ENCODE measurements around the gene RNF14.

RNF14 gene

GRCh38 chr5:141934099-141934844 lies 34.6 kb upstream of the RNF14 start:
- Histone ChIP-seq H3K4me3 (ENCODE audit: low read length) (no peak overlapping the region), H3K27ac (ENCODE audit: low read length) (no peak overlapping the region), H3K9ac (ENCODE audit: low read length) (no peak overlapping the region), H3K4me1 (ENCODE audit: control insufficient read depth, low read depth, low read length) (no peaks in the 10 kb centered on the region), H3K9me3 (ENCODE audit: control insufficient read depth, low read depth, low read length) (no peaks in the 10 kb centered on the region), H3K27me3 (ENCODE audit: control insufficient read depth, insufficient read depth, low read length) (no peaks in the 10 kb centered on the region), H3K36me3 (ENCODE audit: control insufficient read depth, low read depth, low read length) (peaks cover 87% of the 10 kb centered on the region)

- no peak overlapping the region for H3K4me3 ChIP-seq (ENCODE audit: low read length)
- no peak overlapping the region for H3K27ac ChIP-seq (ENCODE audit: low read length)
- H3K27me3 ChIP-seq (ENCODE audit: control insufficient read depth, insufficient read depth, low read length) = no peaks in the 10 kb centered on the region
- no peaks in the 10 kb centered on the region for H3K9me3 ChIP-seq (ENCODE audit: control insufficient read depth, low read depth, low read length)
- H3K36me3 ChIP-seq (ENCODE audit: control insufficient read depth, low read depth, low read length) = peaks cover 86% of the 10 kb centered on the region
- H3K9ac ChIP-seq (ENCODE audit: low read length) = no peak overlapping the region
- H3K4me1 ChIP-seq (ENCODE audit: control insufficient read depth, low read depth, low read length) = no peaks in the 10 kb centered on the region
These were observed 33.4 kb upstream of the RNF14 start for GRCh38 chr5:141935538-141935937.

GRCh38 chr5:141940695-141941271 lies 28.1 kb upstream of the RNF14 start:
- peaks cover 42% of the 10 kb centered on the region for H3K36me3 ChIP-seq (ENCODE audit: control insufficient read depth, low read depth, low read length)
- no peaks in the 10 kb centered on the region for H3K9me3 ChIP-seq (ENCODE audit: control insufficient read depth, low read depth, low read length)
- no peak overlapping the region for H3K27ac ChIP-seq (ENCODE audit: low read length)
- no peak overlapping the region for H3K4me3 ChIP-seq (ENCODE audit: low read length)
- H3K9ac ChIP-seq (ENCODE audit: low read length) = no peak overlapping the region
- peaks cover 9% of the 10 kb centered on the region for H3K4me1 ChIP-seq (ENCODE audit: control insufficient read depth, low read depth, low read length)
- no peaks in the 10 kb centered on the region for H3K27me3 ChIP-seq (ENCODE audit: control insufficient read depth, insufficient read depth, low read length)

DNA sequence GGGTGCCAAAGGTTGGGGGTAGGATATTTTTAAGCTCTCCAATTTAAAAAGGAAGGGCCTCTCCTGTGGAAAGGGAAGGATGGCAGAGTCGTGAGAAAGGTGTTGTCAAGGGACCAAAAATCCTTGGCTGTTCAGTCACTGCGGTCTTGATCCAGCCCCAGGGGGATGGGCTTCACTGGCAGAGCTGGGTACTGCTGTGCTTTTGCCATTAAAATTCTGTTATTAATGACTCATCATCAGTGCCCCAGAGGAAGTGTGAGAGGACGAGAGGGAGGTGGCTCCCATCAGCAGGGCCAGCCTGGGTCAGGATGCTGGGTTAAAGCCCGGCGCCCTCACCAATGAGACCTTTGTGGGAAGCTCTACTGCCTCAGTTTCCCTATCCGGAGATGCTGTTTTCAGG lies 27.6 kb upstream of the RNF14 start:
- Histone ChIP-seq H3K9me3 (ENCODE audit: control insufficient read depth, low read depth, low read length) (no peaks in the 10 kb centered on the region), H3K27me3 (ENCODE audit: control insufficient read depth, insufficient read depth, low read length) (no peaks in the 10 kb centered on the region), H3K4me1 (ENCODE audit: control insufficient read depth, low read depth, low read length) (peaks cover 14% of the 10 kb centered on the region), H3K36me3 (ENCODE audit: control insufficient read depth, low read depth, low read length) (peaks cover 37% of the 10 kb centered on the region), H3K9ac (ENCODE audit: low read length) (no peak overlapping the region), H3K27ac (ENCODE audit: low read length) (no peak overlapping the region), H3K4me3 (ENCODE audit: low read length) (no peak overlapping the region)

GRCh38 chr5:141941779-141942178 lies 27.1 kb upstream of the RNF14 start:
- peaks cover 32% of the 10 kb centered on the region for H3K36me3 ChIP-seq (ENCODE audit: control insufficient read depth, low read depth, low read length)
- H3K9me3 ChIP-seq (ENCODE audit: control insufficient read depth, low read depth, low read length) = no peaks in the 10 kb centered on the region
- H3K4me3 ChIP-seq (ENCODE audit: low read length) = no peak overlapping the region
- H3K27ac ChIP-seq (ENCODE audit: low read length) = no peak overlapping the region
- peaks cover 14% of the 10 kb centered on the region for H3K4me1 ChIP-seq (ENCODE audit: control insufficient read depth, low read depth, low read length)
- H3K9ac ChIP-seq (ENCODE audit: low read length) = no peak overlapping the region
- no peaks in the 10 kb centered on the region for H3K27me3 ChIP-seq (ENCODE audit: control insufficient read depth, insufficient read depth, low read length)

- H3K27ac ChIP-seq (ENCODE audit: low read length) = no peak overlapping the region
- no peaks in the 10 kb centered on the region for H3K9me3 ChIP-seq (ENCODE audit: control insufficient read depth, low read depth, low read length)
- peaks cover 27% of the 10 kb centered on the region for H3K36me3 ChIP-seq (ENCODE audit: control insufficient read depth, low read depth, low read length)
- H3K9ac ChIP-seq (ENCODE audit: low read length) = no peak overlapping the region
- H3K27me3 ChIP-seq (ENCODE audit: control insufficient read depth, insufficient read depth, low read length) = no peaks in the 10 kb centered on the region
- H3K4me3 ChIP-seq (ENCODE audit: low read length) = no peak overlapping the region
- peaks cover 14% of the 10 kb centered on the region for H3K4me1 ChIP-seq (ENCODE audit: control insufficient read depth, low read depth, low read length)
These were observed 26.6 kb upstream of the RNF14 start for GRCh38 chr5:141942185-141942857.

- H3K9ac ChIP-seq (ENCODE audit: low read length) = no peak overlapping the region
- no peak overlapping the region for H3K4me3 ChIP-seq (ENCODE audit: low read length)
- no peak overlapping the region for H3K27ac ChIP-seq (ENCODE audit: low read length)
- H3K4me1 ChIP-seq (ENCODE audit: control insufficient read depth, low read depth, low read length) = peaks cover 14% of the 10 kb centered on the region
- peaks cover 15% of the 10 kb centered on the region for H3K36me3 ChIP-seq (ENCODE audit: control insufficient read depth, low read depth, low read length)
- H3K27me3 ChIP-seq (ENCODE audit: control insufficient read depth, insufficient read depth, low read length) = no peaks in the 10 kb centered on the region
- no peaks in the 10 kb centered on the region for H3K9me3 ChIP-seq (ENCODE audit: control insufficient read depth, low read depth, low read length)
These were observed 24.8 kb upstream of the RNF14 start for GRCh38 chr5:141944076-141944475.

GRCh38 chr5:141945511-141946051 lies 23.3 kb upstream of the RNF14 start:
- peaks cover 1% of the 10 kb centered on the region for H3K36me3 ChIP-seq (ENCODE audit: control insufficient read depth, low read depth, low read length)
- no peaks in the 10 kb centered on the region for H3K9me3 ChIP-seq (ENCODE audit: control insufficient read depth, low read depth, low read length)
- no peaks in the 10 kb centered on the region for H3K27me3 ChIP-seq (ENCODE audit: control insufficient read depth, insufficient read depth, low read length)
- H3K4me3 ChIP-seq (ENCODE audit: low read length) = no peak overlapping the region
- peaks cover 14% of the 10 kb centered on the region for H3K4me1 ChIP-seq (ENCODE audit: control insufficient read depth, low read depth, low read length)
- H3K27ac ChIP-seq (ENCODE audit: low read length) = no peak overlapping the region
- H3K9ac ChIP-seq (ENCODE audit: low read length) = no peak overlapping the region

DNA sequence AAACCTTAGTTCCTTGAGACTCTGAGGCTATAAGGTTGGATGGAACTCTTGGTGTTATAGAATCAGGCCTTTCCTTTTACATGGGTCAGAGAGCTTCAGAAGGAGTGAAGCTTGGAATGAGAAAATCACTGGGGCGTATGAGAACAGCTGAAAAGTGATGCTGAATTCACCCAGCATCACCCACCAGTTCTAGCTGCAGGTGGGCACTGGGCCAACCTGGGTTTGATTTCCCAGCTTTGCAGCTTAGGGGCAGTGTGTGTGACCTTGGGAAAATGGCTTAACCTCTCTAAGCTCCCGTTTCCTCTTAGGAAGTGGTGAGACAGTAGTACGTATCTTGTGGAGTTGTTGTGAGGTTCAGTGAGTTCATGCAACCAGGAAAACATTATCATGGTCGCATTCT lies 21.6 kb upstream of the RNF14 start:
- Histone ChIP-seq H3K4me1 (ENCODE audit: control insufficient read depth, low read depth, low read length) (peaks cover 19% of the 10 kb centered on the region), H3K9me3 (ENCODE audit: control insufficient read depth, low read depth, low read length) (no peaks in the 10 kb centered on the region), H3K27ac (ENCODE audit: low read length) (no peak overlapping the region), H3K9ac (ENCODE audit: low read length) (no peak overlapping the region), H3K36me3 (ENCODE audit: control insufficient read depth, low read depth, low read length) (no peaks in the 10 kb centered on the region), H3K4me3 (ENCODE audit: low read length) (no peak overlapping the region), H3K27me3 (ENCODE audit: control insufficient read depth, insufficient read depth, low read length) (no peaks in the 10 kb centered on the region)

DNA sequence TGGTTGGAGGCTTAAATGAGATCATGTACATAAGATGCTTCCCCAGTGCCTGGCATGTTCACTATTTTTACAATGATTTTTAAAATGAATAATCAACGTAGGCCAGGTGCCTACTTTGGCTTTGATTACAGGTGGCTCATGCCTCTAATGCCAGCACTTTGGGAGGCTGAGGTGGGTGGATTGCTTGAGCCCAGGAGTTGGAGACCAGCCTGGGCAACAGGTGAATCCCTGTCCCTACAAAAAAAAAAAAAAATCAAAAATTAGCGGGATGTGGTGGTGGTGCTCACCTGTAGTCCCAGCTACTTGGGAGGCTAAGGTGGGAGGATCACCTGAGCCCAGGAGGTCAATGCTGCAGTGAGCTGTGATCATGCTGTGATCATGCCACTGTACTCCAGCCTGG lies 20.1 kb upstream of the RNF14 start:
- Histone ChIP-seq H3K36me3 (ENCODE audit: control insufficient read depth, low read depth, low read length) (no peaks in the 10 kb centered on the region), H3K4me3 (ENCODE audit: low read length) (no peak overlapping the region), H3K27ac (ENCODE audit: low read length) (no peak overlapping the region), H3K27me3 (ENCODE audit: control insufficient read depth, insufficient read depth, low read length) (no peaks in the 10 kb centered on the region), H3K9me3 (ENCODE audit: control insufficient read depth, low read depth, low read length) (no peaks in the 10 kb centered on the region), H3K4me1 (ENCODE audit: control insufficient read depth, low read depth, low read length) (peaks cover 19% of the 10 kb centered on the region), H3K9ac (ENCODE audit: low read length) (no peak overlapping the region)

- no peak overlapping the region for H3K4me3 ChIP-seq (ENCODE audit: low read length)
- no peaks in the 10 kb centered on the region for H3K9me3 ChIP-seq (ENCODE audit: control insufficient read depth, low read depth, low read length)
- peaks cover 19% of the 10 kb centered on the region for H3K4me1 ChIP-seq (ENCODE audit: control insufficient read depth, low read depth, low read length)
- H3K27ac ChIP-seq (ENCODE audit: low read length) = no peak overlapping the region
- no peaks in the 10 kb centered on the region for H3K36me3 ChIP-seq (ENCODE audit: control insufficient read depth, low read depth, low read length)
- H3K9ac ChIP-seq (ENCODE audit: low read length) = no peak overlapping the region
- H3K27me3 ChIP-seq (ENCODE audit: control insufficient read depth, insufficient read depth, low read length) = no peaks in the 10 kb centered on the region
These were observed 19.4 kb upstream of the RNF14 start for GRCh38 chr5:141949511-141949910.
